Right ventricle myocardium superior (tissue), 1 donor: ENCODE data around the gene MTARC2. TPM values are rescaled to one million over a fixed set of nuclear protein-coding genes. Genes with fewer than 3 reads are reported as not detected.

Experiments used
- ATAC-seq: fragments of 200-7000 bp; cut with Tn5 transposase; one replicate; pipeline ENCODE4 v1.9.1; 2020; ENCODE audit warnings: mild to moderate bottlenecking; ENCODE audit not compliant: poor library complexity
- DNase-seq: peaks from one replicate; pipeline ENCODE4 v3.0.0-alpha.2; 2020
- intact Hi-C: fragments of 100-400 bp; cut with DNase I; formaldehyde crosslinking; loops from one replicate; pipeline ENCODE4 v1.11.2; 2022
- total RNA-seq: library from RNA; stranded (reverse); fragmentation: NEBNext Ultra II Directional; extraction: Animal tissue kit (Norgen Biotek cat#: 25700); gene quantifications from one replicate; pipeline ENCODE4 v1.2.1, GENCODE V29; 2021
- donor health status: DM: no; HTN: yes; CAD: no; lungs with severe emphysema.

Gene MTARC2
- total RNA-seq, 1 donor from 2014 or later, result 23.2 TPM

DNA sequence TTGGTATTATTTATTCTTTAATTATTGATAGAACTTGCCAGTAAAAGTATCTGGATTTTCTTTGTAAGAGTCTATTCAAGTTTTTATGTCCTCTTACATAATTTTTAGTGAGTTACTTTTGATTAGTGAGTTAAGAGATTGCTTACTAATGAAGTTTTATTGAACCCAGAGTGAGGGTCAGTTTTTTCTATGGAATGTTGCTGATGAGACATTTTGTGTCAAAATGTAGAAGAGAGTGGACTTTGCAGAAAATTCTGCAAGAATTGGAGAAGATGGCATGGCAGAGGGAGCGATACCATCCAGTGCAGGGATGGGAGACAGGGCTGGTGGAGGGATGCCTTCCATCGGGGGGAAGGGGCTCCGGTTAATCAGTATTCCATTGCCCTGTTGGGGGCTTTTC, 11.0 kb downstream of the MTARC2 start:
- ATAC-seq (no peak), DNase-seq (no peak)
- intact Hi-C loops, result no loop called here

DNA sequence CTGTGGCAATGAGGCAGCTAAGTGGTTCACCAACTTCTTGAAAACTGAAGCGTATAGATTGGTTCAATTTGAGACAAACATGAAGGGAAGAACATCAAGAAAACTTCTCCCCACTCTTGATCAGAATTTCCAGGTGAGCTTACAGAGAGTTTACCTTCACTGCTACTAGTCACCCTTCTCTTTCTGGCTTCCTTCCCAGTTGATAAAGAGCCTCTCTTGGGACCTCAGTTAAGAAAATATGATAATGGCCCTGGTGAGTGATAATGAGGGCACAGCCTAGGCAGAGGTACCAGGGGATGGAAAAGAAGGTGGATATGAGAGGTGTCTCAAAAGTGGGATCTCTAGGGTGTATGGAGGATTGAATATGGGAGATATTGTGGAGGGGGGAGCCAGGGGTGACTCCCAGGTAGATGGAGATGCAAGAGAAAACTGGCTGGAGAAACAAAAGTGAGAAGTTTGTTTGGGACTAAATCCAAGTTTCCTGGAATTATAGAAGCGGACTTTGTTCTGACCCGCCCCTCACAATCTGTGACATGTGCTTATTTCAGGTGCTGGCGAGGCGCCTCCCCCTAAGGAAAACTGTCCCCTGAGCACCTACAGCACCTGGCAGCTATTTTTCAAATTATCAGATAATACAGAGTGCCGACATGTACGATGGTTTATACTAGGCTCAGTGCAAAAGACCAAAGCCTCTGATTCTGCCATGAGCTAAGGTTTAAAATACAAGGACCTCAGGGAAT, 13.7 kb downstream of the MTARC2 start:
- no peak for DNase-seq
- intact Hi-C loops, result no loop called here
- no peak for ATAC-seq

DNA sequence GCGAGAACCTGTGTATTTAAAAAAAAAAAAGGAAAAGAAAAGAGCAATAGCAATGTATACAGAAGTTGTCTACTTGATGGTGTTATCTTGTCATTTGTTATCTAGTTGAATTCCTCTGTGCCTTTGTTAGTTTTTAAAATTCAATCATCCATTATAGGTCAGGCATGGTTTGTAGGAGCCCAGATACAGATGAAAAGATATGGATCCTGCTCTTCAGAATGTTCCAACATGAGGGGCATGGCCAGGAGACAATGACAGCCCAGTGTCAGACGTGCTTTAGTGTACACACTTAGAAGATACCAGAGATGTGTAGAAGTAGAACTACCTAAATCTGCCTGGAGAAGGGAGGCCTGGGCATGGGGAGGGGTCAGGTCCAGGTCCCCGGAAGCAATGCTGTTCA, 16.6 kb downstream of the MTARC2 start:
- intact Hi-C loops, result no loop called here
- no peak for DNase-seq
- no peak for ATAC-seq

DNA sequence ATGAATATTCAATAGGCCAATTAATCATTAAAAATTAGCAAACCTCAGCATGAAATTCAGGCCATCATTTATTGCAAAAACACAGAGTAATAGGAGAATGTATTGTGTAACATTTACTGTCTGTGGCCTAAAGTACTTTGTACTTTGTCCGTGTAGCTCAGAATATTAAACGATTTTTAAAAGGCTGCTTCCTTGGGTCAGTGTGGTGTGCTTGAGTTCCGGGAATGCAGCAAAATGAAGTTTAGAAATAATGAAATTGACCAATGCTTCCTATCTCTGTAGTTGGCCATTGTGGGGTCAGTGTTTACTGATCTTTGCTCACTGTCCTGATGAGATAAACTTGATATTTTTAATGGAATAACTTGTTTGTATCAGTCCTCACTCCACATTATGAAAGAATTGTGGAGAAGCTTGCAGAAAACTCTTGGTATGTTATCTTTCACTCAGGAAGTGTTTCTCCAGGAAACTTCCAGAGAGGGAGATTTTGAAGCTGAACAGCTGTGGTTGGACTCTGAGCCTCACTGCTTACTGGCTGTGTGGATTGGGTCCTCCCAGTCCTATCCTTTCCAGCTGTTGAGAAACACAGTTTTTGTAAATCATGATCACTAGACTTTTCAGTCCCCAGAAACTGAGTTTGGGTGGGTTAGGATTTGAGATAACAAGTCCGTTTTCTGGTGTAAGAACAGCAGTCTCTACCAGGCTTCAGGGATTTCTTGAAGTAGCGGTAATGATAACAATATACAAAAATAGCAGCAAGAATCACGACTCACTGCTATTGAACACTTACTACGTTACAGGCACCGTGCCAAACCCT, 19.4 kb downstream of the MTARC2 start:
- ATAC-seq (peak; percentile 90), DNase-seq (no peak)
- intact Hi-C loops, result no loop called here

DNA sequence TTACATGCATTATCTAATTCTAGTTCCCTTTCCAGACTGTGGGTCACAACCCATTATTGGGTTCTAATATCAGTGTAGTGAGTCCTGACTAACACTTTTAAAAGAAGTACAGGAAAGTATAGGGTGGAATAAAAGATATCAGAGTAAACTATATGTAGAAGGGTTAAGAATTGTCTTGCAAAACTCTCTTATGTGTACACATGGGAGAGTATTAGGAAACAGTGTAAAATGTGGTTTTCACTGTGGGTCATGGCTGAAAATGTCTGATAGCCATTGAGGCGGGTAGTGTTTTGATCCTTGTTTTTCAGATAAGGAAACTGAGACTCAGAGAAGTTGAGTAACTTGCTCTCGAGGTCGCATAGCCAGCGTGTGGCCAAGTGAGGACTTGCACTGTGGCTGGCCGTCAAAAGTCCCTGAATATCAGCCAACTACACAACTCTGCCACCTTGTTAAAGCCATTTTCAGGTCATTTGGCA, 20.0 kb downstream of the MTARC2 start:
- DNase-seq, result no peak
- intact Hi-C loops, result no loop called here
- peak; percentile 47 for ATAC-seq

DNA sequence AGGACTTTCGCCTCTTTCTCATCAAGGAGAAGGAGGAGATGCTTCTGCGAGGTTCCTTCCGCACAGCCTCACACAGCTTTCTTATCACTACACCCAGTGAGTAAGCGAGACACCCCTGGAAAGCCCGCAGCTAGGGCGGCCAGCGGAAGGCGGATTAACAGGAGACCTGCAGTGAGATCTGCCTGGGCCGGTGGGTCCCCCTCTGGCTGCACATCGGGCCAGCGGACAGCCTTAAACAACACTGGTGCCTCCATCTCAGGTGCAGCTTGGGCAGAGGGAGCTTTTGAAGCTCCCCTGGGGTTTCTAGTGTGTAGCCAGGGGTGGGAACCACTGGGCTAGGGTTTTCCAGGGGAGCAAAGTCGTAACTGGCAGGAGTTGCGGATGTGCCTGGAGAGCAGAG, 21.1 kb downstream of the MTARC2 start:
- DNase-seq, result no peak
- intact Hi-C loops, result no loop called here
- no peak for ATAC-seq

DNA sequence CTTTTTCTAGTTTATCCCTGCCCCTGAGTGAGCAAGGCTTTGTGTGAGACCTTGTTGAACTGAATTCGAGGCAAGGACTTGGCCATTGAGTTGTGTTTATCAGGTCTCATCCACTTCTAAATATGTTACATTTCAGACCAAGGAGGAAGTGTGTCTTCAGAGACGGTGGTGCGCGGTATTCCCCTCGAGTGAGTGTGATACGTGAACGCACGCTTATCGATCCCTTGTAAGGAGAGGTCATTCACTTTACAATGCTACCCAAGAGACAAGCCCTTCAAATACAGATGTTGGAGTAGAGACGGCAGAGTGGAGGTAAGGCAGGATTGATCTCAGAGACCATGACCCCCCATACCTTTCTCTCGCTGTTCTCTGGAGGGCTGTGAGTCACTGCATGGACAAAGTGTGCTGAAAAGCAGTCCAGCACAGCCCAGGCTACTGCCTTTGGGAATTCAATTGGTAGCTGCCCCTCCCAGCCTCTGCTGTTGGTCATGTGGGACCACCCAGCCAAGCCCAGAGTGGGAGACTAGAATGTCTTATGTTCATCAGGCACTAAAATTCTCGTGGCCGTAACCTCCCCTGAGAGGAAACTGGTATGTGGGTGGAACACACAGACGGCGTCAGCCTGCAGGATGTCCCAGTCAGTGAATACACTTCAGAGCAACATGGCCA, 22.3 kb downstream of the MTARC2 start:
- no peak for ATAC-seq
- intact Hi-C loops, result no loop called here
- DNase-seq, result no peak

DNA sequence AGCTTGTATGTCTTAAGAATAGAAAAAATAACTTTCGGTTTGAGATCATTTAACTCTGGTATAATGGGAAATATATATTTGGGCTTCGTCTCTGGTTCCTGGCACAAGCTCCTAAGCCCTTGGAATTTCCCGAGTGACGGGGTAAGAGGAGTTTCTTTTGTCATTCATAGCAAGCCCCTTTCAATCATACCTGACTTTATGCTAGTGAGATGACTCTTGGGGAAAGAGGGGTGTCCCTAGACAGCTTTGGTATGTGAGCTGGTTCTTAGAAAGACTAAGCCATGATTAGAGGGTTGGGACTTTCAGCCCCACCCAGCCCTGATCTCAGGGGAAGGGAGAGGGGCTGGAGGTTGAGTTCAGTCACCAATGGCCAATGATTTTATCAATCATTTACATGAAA, 24.7 kb downstream of the MTARC2 start:
- intact Hi-C loops, result no loop called here
- DNase-seq (no peak), ATAC-seq (no peak)

DNA sequence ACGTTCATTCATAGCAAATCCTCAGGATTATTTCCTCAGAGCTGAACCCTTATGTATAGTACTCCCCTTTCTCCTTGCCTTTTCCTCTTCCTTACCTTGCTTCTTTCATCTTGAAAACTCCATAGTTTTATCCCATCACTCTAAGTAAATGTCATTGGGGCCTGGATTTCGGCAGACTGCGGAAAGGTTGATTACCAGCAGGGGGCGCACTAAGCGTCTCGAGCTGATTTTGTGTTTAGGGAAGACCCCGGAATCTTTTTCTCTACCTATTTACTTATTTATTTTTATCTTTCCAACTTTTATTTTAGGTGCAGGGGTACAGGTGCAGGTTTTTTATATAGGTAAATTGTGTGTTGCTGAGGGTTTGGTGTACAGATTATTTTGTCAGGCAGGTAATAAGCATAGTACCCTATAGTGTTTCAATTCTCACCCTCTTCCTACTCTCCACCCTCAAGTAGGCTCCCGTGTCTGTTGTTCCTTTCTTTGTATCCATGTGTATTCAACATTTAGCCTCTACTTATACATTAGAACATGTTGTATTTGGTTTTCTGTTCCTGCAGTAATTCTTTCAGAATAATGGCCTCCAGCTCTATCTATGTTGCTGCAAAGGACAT, 27.2 kb downstream of the MTARC2 start:
- DNase-seq (no peak), ATAC-seq (peak; percentile 30)
- intact Hi-C loops, result loop anchor here (5.0 kb wide), 2 partner anchors 93 to 478 kb away; no protein-coding TSS in a partner anchor

DNA sequence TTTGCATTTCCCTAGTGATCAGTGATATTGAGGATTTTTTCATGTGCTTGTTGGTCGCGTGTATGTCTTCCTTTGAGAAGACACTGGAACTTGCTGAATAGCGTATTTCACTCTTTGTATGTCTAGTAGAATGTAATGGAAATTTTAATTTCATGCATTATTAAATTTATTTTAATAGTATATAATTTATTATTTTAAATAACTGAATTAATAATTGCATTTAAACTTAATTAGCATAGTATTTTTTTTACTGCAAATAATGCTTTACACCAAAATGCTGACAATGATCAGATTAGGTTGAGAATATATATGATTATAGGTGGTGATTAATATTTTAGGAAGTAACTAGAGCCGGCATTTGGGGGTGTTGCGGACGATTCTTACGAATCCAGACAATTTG, 28.1 kb downstream of the MTARC2 start:
- no peak for ATAC-seq

DNA sequence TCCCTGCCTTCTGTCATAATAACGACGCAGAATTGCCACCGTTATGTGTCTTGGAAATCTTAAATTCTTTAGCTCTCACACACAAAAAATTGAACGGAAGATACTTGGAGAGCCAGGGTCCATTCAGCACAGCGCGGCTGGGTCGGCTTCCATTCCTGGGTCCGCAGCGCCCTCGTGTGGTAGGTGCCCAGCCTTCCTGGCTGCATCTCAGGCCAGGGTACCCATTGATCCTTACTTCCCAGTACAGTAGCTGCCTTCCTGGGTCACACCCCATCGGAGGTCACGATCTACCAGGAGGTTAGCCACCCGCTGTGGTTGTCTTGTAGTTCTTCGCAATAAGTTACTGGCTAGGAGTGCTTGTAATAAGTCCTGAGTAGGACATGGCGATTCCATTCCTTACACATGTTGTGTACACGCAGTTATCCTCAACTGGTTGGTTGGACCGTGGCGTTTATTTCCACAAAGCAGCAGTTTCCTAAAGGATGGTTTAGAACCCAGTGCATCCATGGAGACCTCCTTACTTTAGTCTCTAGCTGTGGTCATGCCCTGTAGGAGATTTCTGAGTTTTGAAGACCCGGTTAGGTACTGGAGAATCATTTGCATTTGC, 28.7 kb downstream of the MTARC2 start:
- DNase-seq (peak; percentile 91), ATAC-seq (peak; percentile 98)
- intact Hi-C loops, result loop anchor here (5.0 kb wide), 2 partner anchors 95 to 480 kb away; no protein-coding TSS in a partner anchor

More for the DNA sequence above, 28.1 kb downstream of the MTARC2 start:
- intact Hi-C loops, result loop anchor here (5.0 kb wide), 2 partner anchors 94 to 479 kb away; no protein-coding TSS in a partner anchor
- no peak for DNase-seq

DNA sequence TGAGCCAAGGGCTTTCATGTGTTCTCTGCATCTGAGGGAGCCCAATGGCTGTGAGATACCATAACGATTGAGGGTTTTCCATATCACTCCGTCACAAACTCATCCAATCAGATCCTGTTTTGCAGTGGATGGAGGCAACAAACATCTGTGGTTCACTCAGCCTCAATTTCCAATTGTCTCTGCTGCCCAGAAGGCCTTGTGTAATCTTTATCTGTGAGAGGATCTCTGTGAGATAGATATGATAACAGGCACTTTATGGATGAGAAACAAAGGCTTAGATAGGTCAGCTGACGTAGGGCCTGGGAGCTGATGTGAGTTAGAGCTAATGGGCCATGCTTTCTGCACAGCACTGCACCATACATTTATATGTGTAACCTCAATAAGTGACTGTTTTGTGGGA, 35.3 kb downstream of the MTARC2 start:
- intact Hi-C loops, result no loop called here
- no peak for DNase-seq

DNA sequence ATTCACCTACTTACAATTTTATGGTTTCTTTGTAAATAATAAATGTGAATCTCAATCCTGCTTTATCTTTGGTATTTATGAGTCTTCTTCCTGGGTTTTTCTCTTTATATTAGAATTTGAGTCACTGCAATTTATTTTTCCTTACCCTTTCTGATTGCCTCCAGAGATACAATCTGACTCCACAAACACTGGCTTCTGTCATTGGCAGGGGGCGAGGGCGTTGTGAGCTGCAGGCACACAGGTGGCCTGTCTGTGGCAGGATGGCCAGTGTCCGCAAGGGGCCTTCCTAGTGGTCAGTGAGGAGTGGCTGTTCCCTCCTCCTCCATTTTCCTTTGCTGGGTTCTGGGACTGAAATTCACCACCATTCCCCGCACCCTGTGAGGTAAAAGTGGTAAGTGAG, 36.6 kb downstream of the MTARC2 start:
- no peak for ATAC-seq
- intact Hi-C loops, result no loop called here

More for the DNA sequence above, 35.3 kb downstream of the MTARC2 start:
- no peak for ATAC-seq

DNA sequence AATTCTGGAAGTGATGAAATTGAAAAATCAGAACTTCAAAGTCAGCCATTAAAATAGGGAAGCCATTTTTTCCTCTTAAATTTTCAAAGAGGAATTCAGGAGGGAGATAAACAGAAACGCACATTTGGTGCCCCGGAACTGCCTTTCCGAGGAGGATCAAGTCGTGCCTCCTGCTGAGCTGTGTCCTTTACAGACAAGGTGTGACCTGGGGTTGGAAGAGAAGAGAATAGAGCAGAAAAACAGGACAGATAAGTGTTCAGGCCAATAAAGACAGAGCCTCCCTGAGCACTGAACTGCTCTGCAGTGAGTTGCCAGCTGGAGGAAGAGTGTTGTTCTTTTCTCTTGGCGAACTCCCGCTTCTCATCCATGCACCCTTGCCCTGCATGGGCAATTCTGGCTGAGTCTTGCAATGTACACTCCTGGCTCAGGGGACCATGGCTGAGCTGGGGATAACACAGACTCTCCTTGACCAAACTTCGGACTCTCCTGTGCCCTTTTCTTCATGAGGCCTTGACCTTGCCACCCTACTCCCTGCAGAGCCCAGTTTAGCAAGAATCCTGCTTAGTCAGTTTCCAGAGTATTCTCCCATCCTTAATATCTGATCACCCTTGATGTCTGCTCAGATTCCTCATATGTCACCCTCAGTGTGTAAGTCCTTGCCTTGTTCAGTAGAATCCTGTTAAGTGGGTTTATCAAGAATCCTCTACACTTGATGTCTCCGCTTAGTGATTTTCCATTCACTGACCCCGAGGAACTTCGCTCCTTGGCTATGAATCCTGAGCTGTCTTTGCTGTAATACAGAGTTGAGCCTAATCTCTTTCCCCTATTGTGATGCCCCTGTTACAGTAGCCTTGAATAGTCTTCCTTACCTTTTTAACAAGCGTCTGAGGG, 37.3 kb downstream of the MTARC2 start:
- intact Hi-C loops, result no loop called here
- DNase-seq (no peak), ATAC-seq (no peak)

More for the DNA sequence above, 36.6 kb downstream of the MTARC2 start:
- no peak for DNase-seq

DNA sequence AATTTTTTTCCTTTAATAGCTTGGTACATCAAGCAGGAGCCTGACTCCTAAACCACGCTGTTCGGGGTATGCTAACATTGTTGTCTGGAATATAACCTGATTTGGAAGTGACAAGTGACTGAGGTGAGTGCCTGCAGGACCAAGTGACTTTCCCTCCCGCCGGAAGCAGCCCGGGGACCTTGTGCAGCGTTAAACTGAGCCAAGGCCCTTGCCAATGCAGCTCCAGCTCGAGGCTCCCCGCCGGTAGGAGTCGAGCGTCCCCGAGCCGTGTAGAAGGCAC, 37.9 kb downstream of the MTARC2 start:
- ATAC-seq (peak; percentile 54), DNase-seq (peak; percentile 64)
- intact Hi-C loops, result no loop called here

DNA sequence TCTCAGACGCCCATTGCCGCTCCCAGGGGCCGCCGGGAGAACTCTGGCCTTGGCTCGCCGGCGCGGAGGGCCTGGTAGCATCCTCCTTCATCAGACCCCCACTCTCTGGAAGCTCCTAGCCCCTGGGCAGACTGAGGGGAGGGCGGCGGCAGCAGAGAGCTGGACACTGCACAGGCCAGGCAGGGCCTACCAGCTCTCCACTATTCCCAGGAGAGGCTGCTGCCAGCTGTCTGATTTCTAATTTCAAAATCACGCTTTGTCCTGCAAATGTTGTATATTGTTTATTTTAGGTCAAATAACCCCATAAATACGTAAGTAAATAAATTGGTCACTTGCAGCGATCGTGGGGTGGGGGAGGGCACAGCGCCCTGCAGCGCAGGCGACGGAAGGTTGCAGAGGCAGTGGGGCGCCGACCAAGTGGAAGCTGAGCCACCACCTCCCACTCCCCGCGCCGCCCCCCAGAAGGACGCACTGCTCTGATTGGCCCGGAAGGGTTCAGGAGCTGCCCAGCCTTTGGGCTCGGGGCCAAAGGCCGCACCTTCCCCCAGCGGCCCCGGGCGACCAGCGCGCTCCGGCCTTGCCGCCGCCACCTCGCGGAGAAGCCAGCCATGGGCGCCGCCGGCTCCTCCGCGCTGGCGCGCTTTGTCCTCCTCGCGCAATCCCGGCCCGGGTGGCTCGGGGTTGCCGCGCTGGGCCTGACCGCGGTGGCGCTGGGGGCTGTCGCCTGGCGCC, 38.4 kb downstream of the MTARC2 start, which contains the start of gene MTARC1:
Gene MTARC1 (plus strand): TSS at position 577 of the 732 bp plus-strand sequence. CDS start 32 bp downstream, at position 609.
- ATAC-seq (peak; percentile 90), DNase-seq (peak; percentile 88)
- intact Hi-C loops, result no loop called here

DNA sequence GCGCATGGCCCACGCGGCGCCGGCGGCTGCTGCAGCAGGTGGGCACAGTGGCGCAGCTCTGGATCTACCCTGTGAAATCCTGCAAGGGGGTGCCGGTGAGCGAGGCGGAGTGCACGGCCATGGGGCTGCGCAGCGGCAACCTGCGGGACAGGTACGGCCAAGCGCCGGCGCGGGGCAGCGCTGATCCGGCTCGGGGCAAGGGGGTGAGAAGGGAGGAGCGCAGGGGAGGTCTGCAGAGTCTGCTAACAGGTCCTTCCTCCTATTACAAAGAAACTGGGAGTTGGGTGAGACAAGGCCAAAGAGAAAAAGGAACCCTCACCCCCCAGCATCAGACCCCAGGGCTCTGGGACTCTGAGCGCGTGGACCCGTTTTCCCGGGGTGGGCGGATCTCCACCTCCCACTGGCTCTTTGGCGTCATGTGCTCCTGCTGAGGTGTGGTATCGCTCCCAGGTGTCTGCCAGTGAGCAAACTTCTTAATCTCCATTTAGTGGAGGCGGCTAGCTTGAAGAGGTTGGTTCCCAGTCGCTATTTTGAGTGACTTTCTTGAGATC, 39.0 kb downstream of the MTARC2 start:
- no peak for DNase-seq
- intact Hi-C loops, result no loop called here
- peak; percentile 26 for ATAC-seq
